Measurements from ENCODE around the gene RABEP2.

The RABEP2 gene

GRCh38 chr16:28865722-28866453, 59.1 kb downstream of the RABEP2 start:
- peak overlapping the region; percentile 91 for H3K4me2 ChIP-seq (ENCODE audit: low read depth, low read length, poor library complexity, severe bottlenecking)
- no peak for TF ChIP-seq EZH2phosphoT487 (IDR thresholded peaks at IDR 0.05; ENCODE audit: borderline replicate concordance)
- peaks cover 18% of the 10 kb centered on the region for H4K20me1 ChIP-seq (ENCODE audit: insufficient read depth, low read length, poor library complexity, severe bottlenecking)
- no peaks in the 10 kb centered on the region for H3F3A ChIP-seq (ENCODE audit: low read depth)
- peak overlapping the region; percentile 93 for H3K9ac ChIP-seq (ENCODE audit: low read depth, low read length, poor library complexity, severe bottlenecking)
- no peak overlapping the region for H2AFZ ChIP-seq (ENCODE audit: low read length)
- peaks cover 12% of the 10 kb centered on the region for H3K4me1 ChIP-seq (ENCODE audit: insufficient read depth, low read length, poor library complexity, severe bottlenecking)
- peaks cover 44% of the 10 kb centered on the region for H3K79me2 ChIP-seq (ENCODE audit: insufficient read depth, low read length)
- no peaks in the 10 kb centered on the region for H3K27me3 ChIP-seq (ENCODE audit: insufficient read depth, low read length, poor library complexity, severe bottlenecking)
- H3K9me2 ChIP-seq (replicated peaks; ENCODE audit: low read depth, low read length) = no peaks in the 10 kb centered on the region
- H3K36me3 ChIP-seq (ENCODE audit: insufficient read depth, low read length) = peaks cover 34% of the 10 kb centered on the region; the same call in 1 of the 2 replicates
- H3K4me3 ChIP-seq (ENCODE audit: low read length, poor library complexity, severe bottlenecking) = peak overlapping the region; percentile 91
- no peaks in the 10 kb centered on the region for H3K9me3 ChIP-seq (ENCODE audit: insufficient read depth, low read depth, low read length)

- Histone ChIP-seq H3K4me2 (ENCODE audit: low read depth, low read length, poor library complexity, severe bottlenecking) (peak overlapping the region; percentile 91), H3K4me3 (ENCODE audit: low read length, poor library complexity, severe bottlenecking) (peak overlapping the region; percentile 91), H3K27me3 (ENCODE audit: insufficient read depth, low read length, poor library complexity, severe bottlenecking) (no peaks in the 10 kb centered on the region), H4K20me1 (ENCODE audit: insufficient read depth, low read length, poor library complexity, severe bottlenecking) (peaks cover 18% of the 10 kb centered on the region), H3K9me2 (replicated peaks; ENCODE audit: low read depth, low read length) (no peaks in the 10 kb centered on the region), H3K4me1 (ENCODE audit: insufficient read depth, low read length, poor library complexity, severe bottlenecking) (peaks cover 12% of the 10 kb centered on the region), H3K36me3 (ENCODE audit: insufficient read depth, low read length) (peaks cover 27% of the 10 kb centered on the region; the same call in 1 of the 2 replicates), H2AFZ (ENCODE audit: low read length) (no peak overlapping the region), H3F3A (ENCODE audit: low read depth) (no peaks in the 10 kb centered on the region), H3K79me2 (ENCODE audit: insufficient read depth, low read length) (peaks cover 44% of the 10 kb centered on the region), H3K9me3 (ENCODE audit: insufficient read depth, low read depth, low read length) (no peaks in the 10 kb centered on the region), H3K9ac (ENCODE audit: low read depth, low read length, poor library complexity, severe bottlenecking) (peak overlapping the region; percentile 93)
- TF ChIP-seq EZH2phosphoT487 (IDR thresholded peaks at IDR 0.05; ENCODE audit: borderline replicate concordance) (no peak), CTCF (conservative IDR thresholded peaks at IDR 0.05; ENCODE audit: low read length) (no peak)
Measured at GRCh38 chr16:28865001-28865688, 59.9 kb downstream of the RABEP2 start.

- Histone ChIP-seq H3F3A (ENCODE audit: low read depth) (no peaks in the 10 kb centered on the region), H3K4me3 (ENCODE audit: low read length, poor library complexity, severe bottlenecking) (peak overlapping the region; percentile 91), H3K9me2 (replicated peaks; ENCODE audit: low read depth, low read length) (no peaks in the 10 kb centered on the region), H4K20me1 (ENCODE audit: insufficient read depth, low read length, poor library complexity, severe bottlenecking) (peaks cover 18% of the 10 kb centered on the region), H3K4me2 (ENCODE audit: low read depth, low read length, poor library complexity, severe bottlenecking) (peak overlapping the region; percentile 91), H3K4me1 (ENCODE audit: insufficient read depth, low read length, poor library complexity, severe bottlenecking) (peaks cover 12% of the 10 kb centered on the region), H2AFZ (ENCODE audit: low read length) (peak overlapping the region; percentile 98), H3K9ac (ENCODE audit: low read depth, low read length, poor library complexity, severe bottlenecking) (peak overlapping the region; percentile 93), H3K36me3 (ENCODE audit: insufficient read depth, low read length) (peaks cover 17% of the 10 kb centered on the region; the same call in 1 of the 2 replicates), H3K79me2 (ENCODE audit: insufficient read depth, low read length) (peaks cover 44% of the 10 kb centered on the region), H3K9me3 (ENCODE audit: insufficient read depth, low read depth, low read length) (no peaks in the 10 kb centered on the region), H3K27me3 (ENCODE audit: insufficient read depth, low read length, poor library complexity, severe bottlenecking) (no peaks in the 10 kb centered on the region)
- no peak for TF ChIP-seq CTCF (conservative IDR thresholded peaks at IDR 0.05; ENCODE audit: low read length)
- no peak for TF ChIP-seq EZH2phosphoT487 (IDR thresholded peaks at IDR 0.05; ENCODE audit: borderline replicate concordance)
Measured at GRCh38 chr16:28863929-28864793, 60.9 kb downstream of the RABEP2 start.
